GM19468 (cell line): ENCODE results near the gene LMNA.

Experiments
- ATAC-seq: cut with Tn5 transposase; IDR thresholded peaks from one replicate; pipeline ENCODE4 v1.9.1; 2021; ENCODE audit warnings: mild to moderate bottlenecking, moderate library complexity, moderate number of reproducible peaks; ENCODE audit not compliant: unreplicated experiment; ENCODE audit errors: extremely low read depth

The LMNA gene

GRCh38 chr1:156081180-156081916 is 33.2 kb upstream of the LMNA start:
- no peak for ATAC-seq

GRCh38 chr1:156081917-156082308 is 32.6 kb upstream of the LMNA start:
- ATAC-seq = no peak

GRCh38 chr1:156082309-156083091 is 32.0 kb upstream of the LMNA start, which contains the start of gene MEX3A:
Gene MEX3A, minus strand, starts transcription at chr1:156082465. Its CDS starts 467 bp downstream, at chr1:156081998.
- ATAC-seq = no peak

- no peak for ATAC-seq
These were observed 30.4 kb upstream of the LMNA start for GRCh38 chr1:156083800-156084790.

GRCh38 chr1:156086256-156086662 is 28.3 kb upstream of the LMNA start:
- no peak for ATAC-seq

- ATAC-seq = no peak
These were observed 24.8 kb upstream of the LMNA start for GRCh38 chr1:156089704-156090103.

- ATAC-seq = no peak
These were observed 24.2 kb upstream of the LMNA start for GRCh38 chr1:156090138-156090839.

GRCh38 chr1:156090840-156091188 is 23.7 kb upstream of the LMNA start:
- ATAC-seq = no peak

- ATAC-seq = no peak
These were observed 22.9 kb upstream of the LMNA start for GRCh38 chr1:156091610-156092009.

- ATAC-seq = no peak
These were observed 18.5 kb upstream of the LMNA start for GRCh38 chr1:156095906-156096508.

- no peak for ATAC-seq
These were observed 17.7 kb upstream of the LMNA start for GRCh38 chr1:156096640-156097391.

GRCh38 chr1:156097499-156098178 is 16.9 kb upstream of the LMNA start:
- no peak for ATAC-seq

- ATAC-seq = no peak
These were observed 15.7 kb upstream of the LMNA start for GRCh38 chr1:156098784-156099183.

- no peak for ATAC-seq
These were observed 15.2 kb upstream of the LMNA start for GRCh38 chr1:156099282-156099681.

- ATAC-seq = no peak
These were observed 14.1 kb upstream of the LMNA start for GRCh38 chr1:156100205-156100995.

GRCh38 chr1:156101880-156102279 is 12.6 kb upstream of the LMNA start:
- ATAC-seq = no peak
